HFFc6 (cell line): ENCODE measurements around the gene TBCK. TPM values are rescaled to one million over a fixed set of nuclear protein-coding genes. Genes with fewer than 3 reads are reported as not detected.

Experiments used
- DNase-seq: peaks from one replicate; pipeline ENCODE4 v3.0.0-alpha.2; 2018
- H3K27ac Mint-ChIP-seq: 2 replicates; pipeline ENCODE4 v1.8.0; 2020; ENCODE audit warnings: mild to moderate bottlenecking, mixed read lengths
- H3K27me3 Mint-ChIP-seq: 2 replicates; pipeline ENCODE4 v1.8.0; 2021; ENCODE audit warnings: mild to moderate bottlenecking, moderate library complexity, mixed read lengths; ENCODE audit not compliant: insufficient read depth
- H3K36me3 Mint-ChIP-seq: 2 replicates; pipeline ENCODE4 v1.8.0; 2021; ENCODE audit warnings: low read depth, mixed read lengths
- H3K4me1 Mint-ChIP-seq: 2 replicates; pipeline ENCODE4 v1.8.0; 2020; ENCODE audit warnings: low read depth, mixed read lengths
- H3K4me3 Mint-ChIP-seq: 2 replicates; pipeline ENCODE4 v1.8.0; 2020; ENCODE audit warnings: mild to moderate bottlenecking, moderate library complexity, mixed read lengths
- H3K9me3 Mint-ChIP-seq: 2 replicates; pipeline ENCODE4 v1.8.0; 2020; ENCODE audit warnings: mild to moderate bottlenecking, mixed read lengths
- total RNA-seq, 6 experiments: library from RNA; stranded (reverse); fragmentation: NEBNext Ultra II Directional; extraction: Animal tissue kit (Norgen Biotek cat#: 25700); gene quantifications; 2 replicates in 1 of 6; 3 replicates in 5 of 6; pipeline ENCODE4 v1.2.3, GENCODE V29; 2021
- TF ChIP-seq, protein P1 (sequence below): fragments of 200-600 bp; sonication (generic); IDR thresholded peaks from 2 replicates; pipeline ENCODE4 v1.5.0; 2021; ENCODE audit warnings: antibody characterized with exemption, mild to moderate bottlenecking

The TBCK gene
- total RNA-seq, 6 experiments from 2014 or later, result 21.4 to 37.0 (median 27.1) TPM

DNA sequence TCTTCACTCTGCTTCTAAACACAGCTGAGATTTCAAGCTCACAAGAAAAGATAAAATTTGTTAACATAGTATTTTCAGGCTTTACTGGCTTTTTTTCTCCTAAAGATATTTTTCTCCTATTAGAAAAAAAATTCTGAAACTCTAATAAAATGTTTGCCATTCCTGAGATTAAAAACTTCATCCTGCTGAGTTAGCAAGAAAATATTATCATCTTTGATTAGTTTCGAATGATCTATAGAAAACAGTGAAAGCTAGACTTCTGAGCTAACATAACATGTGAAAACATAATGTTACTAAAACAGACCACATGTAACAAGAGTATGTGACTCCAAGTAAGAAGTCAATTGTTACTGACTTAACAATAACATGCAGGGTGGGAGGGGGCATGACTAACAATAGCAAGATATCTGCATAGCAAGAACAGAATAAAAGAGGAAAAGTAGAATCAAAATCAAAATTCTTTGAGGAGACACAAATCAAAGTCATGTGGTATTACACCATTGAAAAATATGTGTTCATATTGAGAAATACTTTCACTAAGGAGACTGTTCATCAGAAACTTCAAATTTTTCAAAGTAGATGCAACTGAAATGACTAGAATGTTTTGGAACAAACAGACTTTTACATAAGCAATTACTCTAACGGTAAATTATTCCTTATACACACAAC is 14.5 kb downstream of the TBCK start:
- no peak for DNase-seq
- H3K27ac Mint-ChIP-seq, result peak overlapping the region; percentile 47; the same call in 1 of the 2 replicates
- H3K4me3 Mint-ChIP-seq, result no peak overlapping the region
- no peaks in the 10 kb centered on the region for H3K9me3 Mint-ChIP-seq
- H3K36me3 Mint-ChIP-seq, result peaks cover 25% of the 10 kb centered on the region
- TF ChIP-seq, protein P1, sequence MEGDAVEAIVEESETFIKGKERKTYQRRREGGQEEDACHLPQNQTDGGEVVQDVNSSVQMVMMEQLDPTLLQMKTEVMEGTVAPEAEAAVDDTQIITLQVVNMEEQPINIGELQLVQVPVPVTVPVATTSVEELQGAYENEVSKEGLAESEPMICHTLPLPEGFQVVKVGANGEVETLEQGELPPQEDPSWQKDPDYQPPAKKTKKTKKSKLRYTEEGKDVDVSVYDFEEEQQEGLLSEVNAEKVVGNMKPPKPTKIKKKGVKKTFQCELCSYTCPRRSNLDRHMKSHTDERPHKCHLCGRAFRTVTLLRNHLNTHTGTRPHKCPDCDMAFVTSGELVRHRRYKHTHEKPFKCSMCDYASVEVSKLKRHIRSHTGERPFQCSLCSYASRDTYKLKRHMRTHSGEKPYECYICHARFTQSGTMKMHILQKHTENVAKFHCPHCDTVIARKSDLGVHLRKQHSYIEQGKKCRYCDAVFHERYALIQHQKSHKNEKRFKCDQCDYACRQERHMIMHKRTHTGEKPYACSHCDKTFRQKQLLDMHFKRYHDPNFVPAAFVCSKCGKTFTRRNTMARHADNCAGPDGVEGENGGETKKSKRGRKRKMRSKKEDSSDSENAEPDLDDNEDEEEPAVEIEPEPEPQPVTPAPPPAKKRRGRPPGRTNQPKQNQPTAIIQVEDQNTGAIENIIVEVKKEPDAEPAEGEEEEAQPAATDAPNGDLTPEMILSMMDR, result no peak
- no peaks in the 10 kb centered on the region for H3K27me3 Mint-ChIP-seq
- peaks cover 33% of the 10 kb centered on the region for H3K4me1 Mint-ChIP-seq

DNA sequence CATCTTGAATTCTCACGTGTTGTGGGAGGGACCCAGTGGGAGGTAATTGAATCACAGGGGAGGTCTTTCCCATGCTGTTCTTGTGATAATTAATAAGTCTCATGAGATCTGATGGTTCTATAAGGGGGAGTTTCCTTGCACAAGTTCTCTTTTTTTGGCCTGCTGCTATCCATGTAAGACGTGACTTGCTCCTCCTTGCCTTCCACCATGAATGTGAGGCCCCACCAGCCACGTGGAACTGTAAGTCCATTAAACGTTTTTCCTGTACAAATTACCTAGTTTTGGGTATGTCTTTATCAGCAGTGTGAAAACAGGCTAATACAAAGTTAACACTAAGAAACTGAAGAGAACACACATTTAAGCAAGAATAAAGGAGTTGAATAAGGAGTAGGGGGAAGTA is 16.0 kb downstream of the TBCK start:
- H3K36me3 Mint-ChIP-seq, result peaks cover 16% of the 10 kb centered on the region
- no peak overlapping the region for H3K4me3 Mint-ChIP-seq

GRCh38 chr4:106297245-106298035 is 18.6 kb downstream of the TBCK start:
- TF ChIP-seq, protein P1, result no peak
- no peaks in the 10 kb centered on the region for H3K9me3 Mint-ChIP-seq
- H3K27ac Mint-ChIP-seq, result no peak overlapping the region
- H3K4me1 Mint-ChIP-seq, result peaks cover 12% of the 10 kb centered on the region
- no peak for DNase-seq
- H3K27me3 Mint-ChIP-seq, result no peaks in the 10 kb centered on the region
- H3K4me3 Mint-ChIP-seq, result no peak overlapping the region
- H3K36me3 Mint-ChIP-seq, result peaks cover 15% of the 10 kb centered on the region

More for the DNA sequence above, 16.0 kb downstream of the TBCK start:
- Mint-ChIP-seq H3K4me1 (peaks cover 20% of the 10 kb centered on the region), H3K27me3 (no peaks in the 10 kb centered on the region), H3K9me3 (no peaks in the 10 kb centered on the region), H3K27ac (no peak overlapping the region)
- TF ChIP-seq, protein P1, result no peak
- DNase-seq, result no peak

DNA sequence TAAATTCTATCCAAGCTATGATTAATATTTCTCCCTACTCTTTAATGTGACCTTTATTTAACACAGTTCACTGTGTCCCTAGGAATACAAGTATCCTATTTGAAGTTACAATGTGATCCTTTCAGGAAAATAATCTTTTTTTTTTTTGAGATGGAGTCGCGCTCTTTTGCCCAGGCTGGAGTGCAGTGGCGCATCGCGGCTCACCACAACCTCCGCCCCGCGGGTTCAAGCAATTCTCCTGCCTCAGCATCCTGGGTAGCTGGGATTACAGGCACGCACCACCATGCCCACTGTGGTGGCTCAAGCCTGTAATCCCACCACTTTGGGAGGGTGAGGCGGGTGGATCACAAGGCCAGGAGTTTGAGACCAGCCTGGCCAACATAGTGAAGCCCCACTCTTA is 21.9 kb downstream of the TBCK start:
- Mint-ChIP-seq H3K4me1 (peaks cover 11% of the 10 kb centered on the region), H3K36me3 (peaks cover 26% of the 10 kb centered on the region), H3K9me3 (no peaks in the 10 kb centered on the region), H3K27me3 (no peaks in the 10 kb centered on the region), H3K27ac (no peak overlapping the region), H3K4me3 (no peak overlapping the region)
- no peak for DNase-seq
- TF ChIP-seq, protein P1, result no peak

DNA sequence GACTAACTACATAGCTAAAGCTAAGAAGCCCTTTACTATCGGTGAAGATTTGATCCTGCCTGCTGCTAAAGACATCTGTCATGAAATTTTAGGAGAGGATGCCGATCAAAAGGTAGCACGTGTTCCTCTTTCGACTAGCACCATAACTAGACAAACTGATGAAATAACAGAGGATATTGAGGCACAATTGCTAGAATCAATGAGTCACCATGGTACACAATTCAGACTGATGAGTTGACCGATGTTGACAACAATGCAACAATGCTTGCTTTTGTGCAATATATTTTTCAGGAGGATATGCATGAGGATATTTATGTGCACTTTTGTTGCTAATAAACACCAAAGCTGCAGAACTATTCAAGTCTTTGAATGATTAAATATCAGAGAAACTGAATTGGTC is 24.3 kb downstream of the TBCK start:
- H3K27ac Mint-ChIP-seq, result no peak overlapping the region
- no peak overlapping the region for H3K4me3 Mint-ChIP-seq
- TF ChIP-seq, protein P1, result no peak
- DNase-seq, result no peak
- H3K27me3 Mint-ChIP-seq, result no peaks in the 10 kb centered on the region
- H3K9me3 Mint-ChIP-seq, result no peaks in the 10 kb centered on the region
- H3K36me3 Mint-ChIP-seq, result peaks cover 21% of the 10 kb centered on the region
- peaks cover 22% of the 10 kb centered on the region for H3K4me1 Mint-ChIP-seq
